Breast epithelium (tissue), 4 donors: ENCODE measurements around the gene PDE4D. TPM values are rescaled to one million over a fixed set of nuclear protein-coding genes. Genes with fewer than 3 reads are reported as not detected.

ENCODE experiments used
- DNase-seq, 2 donors: peaks; one replicate each; pipeline ENCODE4 v3.0.0-alpha.2; 2019; ENCODE audit warnings: low spot score in 2 of 2
- H3K27ac ChIP-seq, 2 donors: fragments of 200-600 bp; sonication (generic) in 1 of 2; one replicate each; pipeline ENCODE4 v1.5.1; 2016 to 2019; ENCODE audit warnings: mild to moderate bottlenecking in 1 of 2
- H3K27me3 ChIP-seq, 2 donors: fragments of 200-600 bp; sonication (generic) in 1 of 2; one replicate each; pipeline versions ENCODE4 v1.5.1 to v1.6.0; 2017 to 2019; ENCODE audit warnings: control low read depth in 1 of 2, mild to moderate bottlenecking in 1 of 2
- H3K36me3 ChIP-seq: fragments of 200-600 bp; one replicate; pipeline ENCODE4 v1.5.1; 2019
- H3K4me1 ChIP-seq, 2 donors: fragments of 200-600 bp; sonication (generic); one replicate each; pipeline ENCODE4 v1.5.1; 2016 to 2019; ENCODE audit warnings: control low read depth in 1 of 2
- H3K4me3 ChIP-seq, 3 donors: fragments of 200-600 bp; sonication (generic); 1 replicate in 2 of 3; 2 replicates in 1 of 3; pipeline ENCODE4 v1.5.1; 2016 to 2019; ENCODE audit warnings: mild to moderate bottlenecking in 3 of 3, moderate library complexity in 2 of 3
- H3K9me3 ChIP-seq, 2 donors: fragments of 200-600 bp; sonication (generic) in 1 of 2; one replicate each; pipeline ENCODE4 v1.5.1; 2016 to 2019; ENCODE audit warnings: control low read depth in 1 of 2
- POLR2A ChIP-seq: fragments of 450-650 bp; IDR thresholded peaks from one replicate; pipeline ENCODE4 v1.6.1; 2016; ENCODE audit warnings: antibody characterized with exemption, mild to moderate bottlenecking, moderate library complexity
- POLR2AphosphoS5 ChIP-seq, 3 donors: sonication (generic); formaldehyde crosslinking; IDR thresholded peaks; one replicate each; pipeline ENCODE4 v1.6.1; 2017; ENCODE audit warnings: antibody characterized with exemption in 3 of 3
- intact Hi-C: fragments of 100-400 bp; cut with DNase I; formaldehyde crosslinking; loops from one replicate; pipeline ENCODE4 v1.15.1; 2023; ENCODE audit warnings: low total_unique reads
- total RNA-seq, 3 donors: library from RNA; depleted of rRNA; stranded (reverse); fragments of >200 nt; gene quantifications; one replicate each; pipeline ENCODE4 v1.1.0, GENCODE V29; 2016
- TF ChIP-seq, protein P1 (sequence below), 3 donors: fragments of 450-650 bp; IDR thresholded peaks; one replicate each; pipeline ENCODE4 v1.5.1; 2016 to 2017; ENCODE audit warnings: antibody characterized with exemption in 3 of 3, mild to moderate bottlenecking in 3 of 3, moderate library complexity in 3 of 3

PDE4D gene
- total RNA-seq, 3 donors from 2014 or later, result 14.4 to 37.4 (median 28.2) TPM

DNA sequence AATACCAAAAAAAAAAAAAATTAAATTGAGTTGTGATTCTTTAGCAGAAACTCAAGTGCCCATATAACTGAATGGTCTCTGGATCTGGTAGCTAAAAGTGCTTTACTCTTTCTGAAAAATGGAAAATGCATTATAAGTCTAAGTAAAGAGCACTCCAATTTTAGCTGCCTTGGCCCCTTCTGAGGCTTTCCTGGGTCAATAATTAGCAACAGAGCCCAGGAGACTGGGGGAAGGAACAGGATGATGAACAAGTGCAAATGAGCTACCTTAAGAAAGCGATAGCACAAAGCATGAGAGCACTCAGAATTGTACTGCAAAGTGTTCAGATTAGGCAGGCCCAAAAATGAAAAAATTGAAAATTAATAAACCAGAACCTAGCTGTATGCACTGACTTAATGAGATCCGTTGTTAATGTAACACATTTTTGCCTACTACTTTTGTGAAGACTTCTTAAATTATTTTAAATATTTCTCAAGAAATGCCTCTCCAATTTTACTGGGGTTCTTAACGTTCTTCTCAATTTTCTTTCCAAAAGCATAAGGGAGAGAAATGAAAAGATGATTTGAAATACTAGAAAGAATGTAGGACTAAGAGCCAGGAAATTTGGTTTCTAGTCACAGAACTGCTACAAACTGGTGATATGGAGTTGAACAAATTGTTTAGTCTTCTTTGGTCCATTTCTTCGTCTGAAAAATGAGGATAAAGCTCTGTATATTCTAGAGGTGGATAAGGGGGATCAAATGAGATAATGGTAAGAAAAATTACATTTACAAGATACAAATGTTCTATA lies 566.1 kb downstream of the PDE4D start:
- no peaks in the 10 kb centered on the region for H3K36me3 ChIP-seq
- no peaks in the 10 kb centered on the region for H3K4me1 ChIP-seq
- no peak overlapping the region for H3K4me3 ChIP-seq
- H3K27me3 ChIP-seq, result no peaks in the 10 kb centered on the region
- intact Hi-C loops, result no loop called here
- no peak overlapping the region for H3K27ac ChIP-seq
- DNase-seq, result no peak
- no peak for TF ChIP-seq POLR2AphosphoS5 (IDR thresholded peaks at IDR 0.05)
- no peak for TF ChIP-seq POLR2A
- TF ChIP-seq, protein P1, sequence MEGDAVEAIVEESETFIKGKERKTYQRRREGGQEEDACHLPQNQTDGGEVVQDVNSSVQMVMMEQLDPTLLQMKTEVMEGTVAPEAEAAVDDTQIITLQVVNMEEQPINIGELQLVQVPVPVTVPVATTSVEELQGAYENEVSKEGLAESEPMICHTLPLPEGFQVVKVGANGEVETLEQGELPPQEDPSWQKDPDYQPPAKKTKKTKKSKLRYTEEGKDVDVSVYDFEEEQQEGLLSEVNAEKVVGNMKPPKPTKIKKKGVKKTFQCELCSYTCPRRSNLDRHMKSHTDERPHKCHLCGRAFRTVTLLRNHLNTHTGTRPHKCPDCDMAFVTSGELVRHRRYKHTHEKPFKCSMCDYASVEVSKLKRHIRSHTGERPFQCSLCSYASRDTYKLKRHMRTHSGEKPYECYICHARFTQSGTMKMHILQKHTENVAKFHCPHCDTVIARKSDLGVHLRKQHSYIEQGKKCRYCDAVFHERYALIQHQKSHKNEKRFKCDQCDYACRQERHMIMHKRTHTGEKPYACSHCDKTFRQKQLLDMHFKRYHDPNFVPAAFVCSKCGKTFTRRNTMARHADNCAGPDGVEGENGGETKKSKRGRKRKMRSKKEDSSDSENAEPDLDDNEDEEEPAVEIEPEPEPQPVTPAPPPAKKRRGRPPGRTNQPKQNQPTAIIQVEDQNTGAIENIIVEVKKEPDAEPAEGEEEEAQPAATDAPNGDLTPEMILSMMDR (IDR thresholded peaks at IDR 0.05), result no peak
- H3K9me3 ChIP-seq, result no peaks in the 10 kb centered on the region

DNA sequence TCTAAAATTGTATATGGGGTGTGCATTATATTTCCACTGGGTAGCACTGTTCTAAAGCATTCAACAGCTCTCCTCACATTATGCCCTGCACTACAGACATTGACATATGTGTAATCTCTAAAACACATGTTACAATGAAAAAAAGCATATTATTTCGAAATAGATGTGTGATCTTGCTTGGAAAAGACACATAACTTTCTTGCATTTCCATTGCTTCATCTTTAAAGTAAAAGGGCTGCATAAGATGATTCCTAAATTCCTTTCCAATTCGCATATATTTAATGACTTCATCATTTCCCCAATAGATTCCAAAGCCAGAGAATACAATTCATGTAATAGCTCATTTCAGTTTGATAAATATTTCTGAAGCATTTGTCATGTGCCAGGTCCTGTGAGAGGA lies 566.9 kb downstream of the PDE4D start:
- DNase-seq, result no peak
- Histone ChIP-seq H3K9me3 (no peaks in the 10 kb centered on the region), H3K36me3 (no peaks in the 10 kb centered on the region), H3K4me3 (no peak overlapping the region), H3K27ac (no peak overlapping the region), H3K27me3 (no peaks in the 10 kb centered on the region), H3K4me1 (no peaks in the 10 kb centered on the region)
- TF ChIP-seq POLR2A, result no peak
- TF ChIP-seq, protein P1 (IDR thresholded peaks at IDR 0.05), result no peak
- no peak for TF ChIP-seq POLR2AphosphoS5 (IDR thresholded peaks at IDR 0.05)
- intact Hi-C loops, result no loop called here

DNA sequence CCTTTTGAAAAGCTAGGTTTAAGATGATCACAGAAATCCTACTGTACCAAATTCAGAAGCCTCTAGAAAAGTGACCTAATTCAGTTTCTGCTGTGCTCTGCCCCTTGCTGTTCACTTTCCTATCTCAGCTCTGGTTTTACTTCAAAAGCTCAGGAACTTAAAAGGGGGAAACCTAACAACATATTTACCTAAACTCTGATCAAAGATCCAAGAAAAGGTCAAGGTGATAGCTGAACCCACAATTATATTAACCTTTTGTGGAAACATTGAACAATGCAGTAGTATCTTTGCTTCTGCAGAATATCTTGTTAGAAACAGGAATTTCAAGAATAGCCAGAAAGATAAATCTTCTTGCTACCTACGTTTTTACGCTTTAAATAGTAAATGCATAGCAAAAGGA lies 568.5 kb downstream of the PDE4D start:
- H3K36me3 ChIP-seq, result no peaks in the 10 kb centered on the region
- H3K4me1 ChIP-seq, result no peaks in the 10 kb centered on the region
- no peaks in the 10 kb centered on the region for H3K9me3 ChIP-seq
- intact Hi-C loops, result no loop called here
- H3K4me3 ChIP-seq, result no peak overlapping the region
- no peak for DNase-seq
- no peaks in the 10 kb centered on the region for H3K27me3 ChIP-seq
- TF ChIP-seq POLR2AphosphoS5 (IDR thresholded peaks at IDR 0.05) (no peak), POLR2A (no peak)
- TF ChIP-seq, protein P1 (IDR thresholded peaks at IDR 0.05), result no peak
- no peak overlapping the region for H3K27ac ChIP-seq

DNA sequence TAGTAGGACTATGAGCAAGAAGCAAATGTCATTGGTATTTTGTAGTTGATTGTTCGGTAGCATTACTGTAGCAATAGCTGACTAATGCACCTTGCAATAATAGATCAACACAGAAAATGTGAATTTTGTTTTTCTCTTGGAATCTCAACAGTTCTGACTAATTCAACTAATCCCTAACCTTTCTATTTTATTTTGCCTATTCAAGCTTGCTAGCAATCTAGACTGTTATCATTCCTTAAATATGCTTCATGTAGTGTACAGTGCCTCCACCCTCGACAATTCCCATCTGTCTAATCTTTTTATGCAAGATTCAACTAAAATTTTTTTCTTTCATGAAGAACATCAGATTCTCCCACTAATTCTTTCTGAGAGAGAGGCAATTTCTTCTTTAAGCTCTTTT lies 570.6 kb downstream of the PDE4D start:
- no peaks in the 10 kb centered on the region for H3K36me3 ChIP-seq
- H3K27me3 ChIP-seq, result no peaks in the 10 kb centered on the region
- TF ChIP-seq, protein P1 (IDR thresholded peaks at IDR 0.05), result no peak
- TF ChIP-seq POLR2A, result no peak
- TF ChIP-seq POLR2AphosphoS5 (IDR thresholded peaks at IDR 0.05), result no peak
- intact Hi-C loops, result no loop called here
- H3K4me3 ChIP-seq, result no peak overlapping the region
- H3K9me3 ChIP-seq, result no peaks in the 10 kb centered on the region
- no peaks in the 10 kb centered on the region for H3K4me1 ChIP-seq
- H3K27ac ChIP-seq, result no peak overlapping the region
- no peak for DNase-seq

DNA sequence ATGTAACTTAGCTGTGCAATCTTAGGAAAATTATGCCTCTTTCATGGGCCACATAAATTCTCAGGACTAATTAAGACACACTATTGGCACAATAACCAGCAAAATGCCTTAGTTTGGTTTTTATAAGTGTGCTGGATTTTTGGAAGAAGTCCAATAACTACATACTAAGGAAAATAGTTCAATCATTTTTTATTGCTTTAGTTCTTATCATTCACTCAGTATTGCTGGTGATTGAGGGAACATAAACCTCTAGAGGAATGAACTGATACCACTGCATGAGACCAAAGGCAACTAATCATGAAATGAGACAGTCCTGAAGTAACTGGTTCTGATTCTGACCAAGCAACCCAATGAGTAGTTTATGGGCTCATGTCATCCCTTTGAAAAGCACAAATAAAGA lies 571.5 kb downstream of the PDE4D start:
- no peaks in the 10 kb centered on the region for H3K9me3 ChIP-seq
- intact Hi-C loops, result no loop called here
- TF ChIP-seq POLR2AphosphoS5 (IDR thresholded peaks at IDR 0.05) (no peak), POLR2A (no peak)
- TF ChIP-seq, protein P1 (IDR thresholded peaks at IDR 0.05), result no peak
- H3K36me3 ChIP-seq, result no peaks in the 10 kb centered on the region
- no peaks in the 10 kb centered on the region for H3K4me1 ChIP-seq
- no peak overlapping the region for H3K4me3 ChIP-seq
- H3K27me3 ChIP-seq, result no peaks in the 10 kb centered on the region
- H3K27ac ChIP-seq, result no peak overlapping the region
- DNase-seq, result no peak
